ENCODE results near the gene APPL2. TPM values are rescaled to one million over a fixed set of nuclear protein-coding genes. Genes with fewer than 3 reads are reported as not detected.

The APPL2 gene
- total RNA-seq, 4 donors from 2014 or later: 12.8 to 24.3 (median 19.8) TPM

- H3K36me3 ChIP-seq: peaks cover 2 to 83% of the 10 kb centered on the region in 2 donors
- no peak overlapping the region for H3K27ac ChIP-seq
- no peaks in the 10 kb centered on the region for H3K4me1 ChIP-seq
- DNase-seq (no peak), ATAC-seq (no peak)
- H3K9me3 ChIP-seq: no peaks in the 10 kb centered on the region
- TF ChIP-seq, protein P1, sequence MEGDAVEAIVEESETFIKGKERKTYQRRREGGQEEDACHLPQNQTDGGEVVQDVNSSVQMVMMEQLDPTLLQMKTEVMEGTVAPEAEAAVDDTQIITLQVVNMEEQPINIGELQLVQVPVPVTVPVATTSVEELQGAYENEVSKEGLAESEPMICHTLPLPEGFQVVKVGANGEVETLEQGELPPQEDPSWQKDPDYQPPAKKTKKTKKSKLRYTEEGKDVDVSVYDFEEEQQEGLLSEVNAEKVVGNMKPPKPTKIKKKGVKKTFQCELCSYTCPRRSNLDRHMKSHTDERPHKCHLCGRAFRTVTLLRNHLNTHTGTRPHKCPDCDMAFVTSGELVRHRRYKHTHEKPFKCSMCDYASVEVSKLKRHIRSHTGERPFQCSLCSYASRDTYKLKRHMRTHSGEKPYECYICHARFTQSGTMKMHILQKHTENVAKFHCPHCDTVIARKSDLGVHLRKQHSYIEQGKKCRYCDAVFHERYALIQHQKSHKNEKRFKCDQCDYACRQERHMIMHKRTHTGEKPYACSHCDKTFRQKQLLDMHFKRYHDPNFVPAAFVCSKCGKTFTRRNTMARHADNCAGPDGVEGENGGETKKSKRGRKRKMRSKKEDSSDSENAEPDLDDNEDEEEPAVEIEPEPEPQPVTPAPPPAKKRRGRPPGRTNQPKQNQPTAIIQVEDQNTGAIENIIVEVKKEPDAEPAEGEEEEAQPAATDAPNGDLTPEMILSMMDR (IDR thresholded peaks at IDR 0.05 in 4 of 5, conservative IDR thresholded peaks at IDR 0.05 in 1 of 5): no peak
- no peak for TF ChIP-seq POLR2A (IDR thresholded peaks at IDR 0.05)
- in situ Hi-C loops (cut with MboI; ENCODE audit: low sequenced_read_pairs in 4 of 4): no loop called here
- no peaks in the 10 kb centered on the region for H3K27me3 ChIP-seq
- intact Hi-C loops (cut with DNase I; ENCODE audit: low total_unique reads): no loop called here
- H3K4me3 ChIP-seq: no peak overlapping the region
Measured at GRCh38 chr12:105201299-105201698, 34.7 kb downstream of the APPL2 start.

DNA sequence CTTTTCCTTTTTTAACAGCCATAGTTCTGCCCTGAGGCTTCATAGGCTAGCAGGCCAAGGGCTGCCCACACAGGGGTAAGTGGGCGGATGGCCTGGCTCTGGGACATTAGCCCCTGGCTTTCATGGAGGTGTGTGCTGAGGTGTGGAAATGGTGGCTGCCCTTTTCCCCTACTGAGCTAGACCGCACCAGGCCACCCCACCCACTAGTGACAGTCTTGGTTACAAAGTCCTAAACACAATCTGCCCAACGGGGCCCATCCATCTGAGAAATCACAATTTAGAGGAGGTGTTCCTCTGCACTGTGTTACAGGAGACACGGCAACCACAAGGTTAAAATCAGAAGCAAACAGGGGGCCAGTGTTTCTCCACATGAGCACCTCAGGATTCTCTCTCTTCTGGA, 35.6 kb downstream of the APPL2 start:
- TF ChIP-seq, protein P1 (IDR thresholded peaks at IDR 0.05 in 4 of 5, conservative IDR thresholded peaks at IDR 0.05 in 1 of 5): no peak
- TF ChIP-seq POLR2A (IDR thresholded peaks at IDR 0.05): no peak
- DNase-seq: no peak
- intact Hi-C loops (cut with DNase I; ENCODE audit: low total_unique reads) (no loop called here), in situ Hi-C loops (cut with MboI; ENCODE audit: low sequenced_read_pairs in 4 of 4) (no loop called here)
- no peak for ATAC-seq
- no peak overlapping the region for H3K27ac ChIP-seq
- H3K27me3 ChIP-seq: no peaks in the 10 kb centered on the region
- peaks cover 0 to 76% of the 10 kb centered on the region in 2 donors for H3K36me3 ChIP-seq
- no peak overlapping the region for H3K4me3 ChIP-seq
- no peaks in the 10 kb centered on the region for H3K4me1 ChIP-seq
- no peaks in the 10 kb centered on the region for H3K9me3 ChIP-seq

DNA sequence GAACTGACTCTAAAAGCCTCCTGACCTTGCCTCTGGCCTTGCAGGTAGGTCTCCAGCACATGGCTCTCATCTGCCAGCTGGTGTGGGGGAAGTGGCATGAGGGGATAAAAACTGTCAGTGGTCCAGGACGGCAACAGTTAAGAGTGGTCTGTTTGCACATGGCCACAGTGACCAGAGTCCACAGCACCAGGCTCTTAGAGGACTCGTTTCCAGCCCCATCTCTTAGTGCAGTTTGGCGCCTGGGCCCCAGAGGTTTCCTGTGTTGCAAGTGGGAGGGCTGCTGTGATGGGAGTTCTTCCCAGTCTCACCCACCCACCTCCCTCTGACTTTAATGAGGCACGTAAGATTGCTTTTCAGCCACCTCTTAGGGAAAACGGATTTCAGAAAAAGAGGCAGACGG, 37.0 kb downstream of the APPL2 start:
- no peak for ATAC-seq
- DNase-seq: no peak
- Histone ChIP-seq H3K4me1 (no peaks in the 10 kb centered on the region), H3K9me3 (no peaks in the 10 kb centered on the region), H3K36me3 (peaks cover 0 to 77% of the 10 kb centered on the region in 2 donors), H3K27me3 (no peaks in the 10 kb centered on the region), H3K4me3 (no peak overlapping the region), H3K27ac (no peak overlapping the region)
- TF ChIP-seq POLR2A (IDR thresholded peaks at IDR 0.05): no peak
- TF ChIP-seq, protein P1 (IDR thresholded peaks at IDR 0.05 in 4 of 5, conservative IDR thresholded peaks at IDR 0.05 in 1 of 5): no peak
- in situ Hi-C loops (cut with MboI; ENCODE audit: low sequenced_read_pairs in 4 of 4) (no loop called here), intact Hi-C loops (cut with DNase I; ENCODE audit: low total_unique reads) (no loop called here)

DNA sequence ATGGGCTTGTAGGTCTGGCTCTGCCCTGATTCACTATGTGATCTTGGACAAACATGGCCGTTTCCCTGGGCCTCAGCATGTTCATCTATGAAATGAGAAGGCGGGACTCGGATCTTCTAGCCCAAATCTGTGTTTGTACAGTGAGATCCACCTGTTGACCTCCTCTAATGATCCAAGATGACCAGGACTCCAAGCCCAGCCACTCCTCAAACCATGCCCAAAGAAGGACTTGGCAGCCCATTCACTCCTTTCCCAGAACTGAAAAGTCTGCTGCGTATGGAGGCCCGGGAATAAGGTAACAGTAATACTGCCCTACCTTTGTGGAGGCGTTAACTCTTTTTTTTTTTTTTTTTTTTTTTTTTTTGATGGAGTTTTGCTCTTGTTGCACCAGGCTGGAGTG, 39.9 kb downstream of the APPL2 start:
- Histone ChIP-seq H3K27me3 (no peaks in the 10 kb centered on the region), H3K27ac (no peak overlapping the region), H3K36me3 (peaks cover 0 to 79% of the 10 kb centered on the region in 2 donors), H3K4me3 (no peak overlapping the region), H3K9me3 (no peaks in the 10 kb centered on the region), H3K4me1 (no peaks in the 10 kb centered on the region)
- intact Hi-C loops (cut with DNase I; ENCODE audit: low total_unique reads) (no loop called here), in situ Hi-C loops (cut with MboI; ENCODE audit: low sequenced_read_pairs in 4 of 4) (no loop called here)
- TF ChIP-seq, protein P1 (IDR thresholded peaks at IDR 0.05 in 4 of 5, conservative IDR thresholded peaks at IDR 0.05 in 1 of 5): no peak
- TF ChIP-seq POLR2A (IDR thresholded peaks at IDR 0.05): no peak
- no peak for ATAC-seq
- DNase-seq: no peak

- Histone ChIP-seq H3K9me3 (no peaks in the 10 kb centered on the region), H3K27me3 (no peaks in the 10 kb centered on the region), H3K4me1 (no peaks in the 10 kb centered on the region), H3K4me3 (no peak overlapping the region), H3K36me3 (peaks cover 0 to 80% of the 10 kb centered on the region in 2 donors), H3K27ac (no peak overlapping the region)
- in situ Hi-C loops (cut with MboI; ENCODE audit: low sequenced_read_pairs in 4 of 4): no loop called here
- no peak for TF ChIP-seq POLR2A (IDR thresholded peaks at IDR 0.05)
- TF ChIP-seq, protein P1 (IDR thresholded peaks at IDR 0.05 in 4 of 5, conservative IDR thresholded peaks at IDR 0.05 in 1 of 5): no peak
- intact Hi-C loops (cut with DNase I; ENCODE audit: low total_unique reads): no loop called here
- ATAC-seq: no peak
- DNase-seq: no peak
Measured at GRCh38 chr12:105194947-105195346, 41.0 kb downstream of the APPL2 start.
